SH-SY5Y (cell line): Measurements from ENCODE around the gene CTNND2.

Experiments
- GATA2 ChIP-seq: IDR thresholded peaks from 2 replicates; pipeline ENCODE4 v1.6.1; 2011; ENCODE audit warnings: mild to moderate bottlenecking, low read depth, low read length
- GATA3 ChIP-seq: IDR thresholded peaks from 2 replicates; pipeline ENCODE4 v1.6.1; 2011; ENCODE audit warnings: low read depth, mild to moderate bottlenecking, low read length, moderate library complexity

CTNND2 gene

GRCh38 chr5:11897781-11898180 lies 6.5 kb downstream of the CTNND2 start:
- TF ChIP-seq GATA3 (no peak), GATA2 (no peak)

DNA sequence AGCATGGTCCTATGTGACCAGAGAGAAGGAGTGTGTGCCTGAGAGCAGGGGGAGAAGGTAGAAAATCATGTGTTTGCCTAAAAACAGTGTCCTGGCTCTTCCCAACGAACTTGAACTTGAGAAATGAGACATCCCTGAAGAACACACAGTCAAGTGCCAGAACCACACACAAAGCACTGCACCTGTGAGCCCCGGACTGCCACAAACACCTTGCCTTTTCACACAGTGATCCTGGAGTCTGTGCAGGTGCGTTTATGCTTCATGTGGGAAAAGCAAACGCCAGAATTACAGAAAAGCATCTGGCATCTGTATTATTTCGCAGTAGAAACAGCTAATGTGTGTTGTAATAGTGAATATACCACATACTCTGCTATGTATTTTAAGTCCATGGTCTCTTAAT lies 9.3 kb downstream of the CTNND2 start:
- TF ChIP-seq GATA3: no peak
- TF ChIP-seq GATA2: no peak

GRCh38 chr5:11892832-11893231 lies 11.4 kb downstream of the CTNND2 start:
- TF ChIP-seq GATA2 (no peak), GATA3 (no peak)

GRCh38 chr5:11890777-11891176 lies 13.5 kb downstream of the CTNND2 start:
- no peak for TF ChIP-seq GATA3
- no peak for TF ChIP-seq GATA2

DNA sequence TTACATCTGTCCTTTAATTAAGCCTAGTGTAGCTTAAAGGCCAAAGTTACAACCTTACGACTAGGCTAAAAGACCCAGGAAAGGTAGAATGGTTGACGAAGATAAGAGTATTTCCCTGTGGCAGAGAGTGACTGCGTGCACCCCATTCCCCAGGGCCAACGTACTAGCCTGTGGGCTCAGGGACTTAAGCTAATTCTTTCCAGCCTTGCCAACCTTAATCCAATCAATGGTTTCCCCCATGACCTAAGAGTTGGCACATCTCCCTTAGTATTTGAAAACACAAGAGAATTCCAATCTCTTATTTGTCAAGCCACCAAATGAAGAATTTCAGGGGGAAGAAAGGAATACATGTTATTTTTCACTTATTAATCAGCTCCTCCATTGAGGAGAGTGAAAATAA lies 16.0 kb downstream of the CTNND2 start:
- TF ChIP-seq GATA3: no peak
- no peak for TF ChIP-seq GATA2

DNA sequence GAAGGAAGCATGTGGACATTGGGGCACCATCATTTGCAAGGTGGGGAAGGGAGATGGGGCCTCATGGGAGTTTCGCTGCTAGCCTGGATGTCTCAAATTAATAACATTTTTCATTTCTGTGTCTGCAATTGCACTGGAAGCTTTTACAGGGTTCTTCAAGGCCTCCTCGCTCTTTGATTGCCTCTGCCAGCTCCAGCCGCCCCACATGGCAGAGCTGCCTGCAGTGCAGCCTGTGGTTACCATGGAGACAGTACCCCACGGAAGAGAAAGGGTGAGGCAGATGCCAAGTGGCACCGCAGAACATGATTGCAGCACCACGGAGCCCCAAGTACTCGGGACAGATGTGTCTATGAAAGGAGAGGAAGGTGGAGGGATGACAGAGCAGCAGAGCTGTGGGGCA lies 25.4 kb downstream of the CTNND2 start:
- TF ChIP-seq GATA2 (no peak), GATA3 (no peak)

- TF ChIP-seq GATA2 (no peak), GATA3 (no peak)
These were observed 30.7 kb downstream of the CTNND2 start for GRCh38 chr5:11873587-11873986.

- TF ChIP-seq GATA2: no peak
These were observed 35.0 kb downstream of the CTNND2 start for GRCh38 chr5:11869203-11869602.

GRCh38 chr5:11863911-11864310 lies 40.3 kb downstream of the CTNND2 start:
- TF ChIP-seq GATA3 (no peak), GATA2 (no peak)

GRCh38 chr5:11857391-11857790 lies 46.9 kb downstream of the CTNND2 start:
- TF ChIP-seq GATA2: no peak
- TF ChIP-seq GATA3: no peak

GRCh38 chr5:11854936-11855335 lies 49.3 kb downstream of the CTNND2 start:
- TF ChIP-seq GATA3 (no peak), GATA2 (no peak)

- TF ChIP-seq GATA2: no peak
These were observed 50.5 kb downstream of the CTNND2 start for GRCh38 chr5:11853796-11854195.

DNA sequence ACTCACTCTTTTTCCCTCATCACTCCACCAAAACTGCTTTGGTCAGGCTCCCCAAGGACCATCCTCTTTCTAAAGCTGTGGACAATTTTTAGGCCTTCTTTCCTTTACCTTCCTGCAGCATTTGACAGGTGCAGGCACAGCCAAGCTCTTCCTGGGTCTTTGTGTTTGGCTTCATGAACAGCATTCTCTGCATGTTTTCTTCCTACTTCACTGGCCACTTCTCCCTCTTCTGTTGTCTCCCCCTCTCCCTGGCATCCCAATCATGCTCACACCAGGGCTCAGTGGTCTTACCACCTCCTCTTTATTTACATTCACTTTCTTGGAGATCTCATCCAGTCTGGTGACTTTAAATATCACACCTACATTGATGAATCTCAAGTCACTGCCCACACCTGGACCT lies 51.1 kb downstream of the CTNND2 start:
- TF ChIP-seq GATA2 (no peak), GATA3 (no peak)

GRCh38 chr5:11852717-11853087 lies 51.5 kb downstream of the CTNND2 start:
- TF ChIP-seq GATA3 (no peak), GATA2 (no peak)

DNA sequence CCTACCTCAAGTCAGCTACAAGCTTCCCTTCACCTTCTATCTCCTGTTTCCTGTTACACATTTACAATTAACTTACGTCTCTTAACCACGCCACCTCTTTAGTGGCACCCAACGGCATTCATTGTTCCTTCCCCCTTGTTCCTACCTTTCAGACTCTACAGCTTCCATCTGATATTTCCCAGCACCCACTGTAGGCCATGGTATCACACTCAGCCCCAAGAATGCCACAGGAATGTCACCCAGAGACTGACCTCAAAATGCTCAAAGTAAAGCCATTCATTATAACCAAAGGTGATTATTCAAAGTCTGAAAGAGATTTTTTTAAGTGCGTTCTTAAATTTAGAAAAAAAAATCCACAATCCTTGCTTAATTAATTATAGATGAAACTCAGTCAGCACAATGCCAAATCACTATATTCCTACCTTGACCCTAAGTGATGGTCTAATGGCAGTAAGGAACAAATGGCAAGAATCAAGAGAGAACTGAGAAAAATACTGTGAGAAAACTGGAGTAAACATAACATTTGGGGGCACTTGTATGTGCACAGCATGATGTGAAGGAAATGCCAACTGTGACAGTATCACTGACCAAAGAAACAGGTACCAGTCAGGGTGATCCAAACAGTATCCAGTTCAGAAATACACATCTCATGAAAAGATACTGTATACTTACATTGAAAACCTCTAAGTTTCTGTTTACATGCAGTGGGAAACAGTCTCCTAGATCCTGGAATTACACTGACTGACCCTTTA lies 52.1 kb downstream of the CTNND2 start:
- no peak for TF ChIP-seq GATA3
- TF ChIP-seq GATA2: no peak

- TF ChIP-seq GATA2: no peak
- TF ChIP-seq GATA3: no peak
These were observed 52.8 kb downstream of the CTNND2 start for GRCh38 chr5:11851416-11851815.
